Stimulated activated CD4-positive, alpha-beta T cell treated with anti-CD3 and anti-CD28 coated beads, Interleukin-15, amount 100 ng/mL, for 1 hour (primary cell): ENCODE data around the gene MBTPS1.
"Not testable (repeated sequence)": the region's sequence is repeated elsewhere in the genome, so short reads cannot be mapped to it uniquely, and the experiment has no call there.

Experiments used
- DNase-seq, 2 donors: peaks; one replicate each; pipeline ENCODE4 v3.0.0-alpha.2; 2020; ENCODE audit warnings: low read depth in 1 of 2, low spot score in 1 of 2

Gene MBTPS1

GRCh38 chr16:84137769-84138357 is 21.1 kb upstream of the MBTPS1 start:
- no peak for DNase-seq

- DNase-seq: no peak
These were observed 20.5 kb upstream of the MBTPS1 start for GRCh38 chr16:84137287-84137686.

- no peak for DNase-seq
These were observed 19.8 kb upstream of the MBTPS1 start for GRCh38 chr16:84136331-84137125.

- no peak for DNase-seq
These were observed 16.0 kb upstream of the MBTPS1 start for GRCh38 chr16:84132527-84133285.

- DNase-seq: no peak
These were observed 14.4 kb upstream of the MBTPS1 start for GRCh38 chr16:84131117-84131516.

- DNase-seq: no peak
These were observed 7.7 kb upstream of the MBTPS1 start for GRCh38 chr16:84124257-84125073.

- no peak for DNase-seq
These were observed 4.3 kb upstream of the MBTPS1 start for GRCh38 chr16:84121007-84121406.

GRCh38 chr16:84120023-84120422 is 3.3 kb upstream of the MBTPS1 start:
- DNase-seq: no peak

- no peak for DNase-seq
These were observed 2.6 kb upstream of the MBTPS1 start for GRCh38 chr16:84119368-84119767.

- not testable (repeated sequence) for DNase-seq
These were observed 1.6 kb upstream of the MBTPS1 start for GRCh38 chr16:84118315-84118714.

- peak in 1 of 2 donors; percentile 5 for DNase-seq
These were observed 727 bp upstream of the MBTPS1 start for GRCh38 chr16:84117494-84117843.

- DNase-seq: no peak
These were observed 623 bp downstream of the MBTPS1 start for GRCh38 chr16:84115919-84116719.

GRCh38 chr16:84111949-84112348 is 4.8 kb downstream of the MBTPS1 start:
- not testable (repeated sequence) for DNase-seq

- no peak for DNase-seq
These were observed 5.2 kb downstream of the MBTPS1 start for GRCh38 chr16:84111525-84111924.

- DNase-seq: no peak
These were observed 6.2 kb downstream of the MBTPS1 start for GRCh38 chr16:84110527-84110926.

- no peak for DNase-seq
These were observed 7.0 kb downstream of the MBTPS1 start for GRCh38 chr16:84109598-84110335.

GRCh38 chr16:84107921-84108320 is 8.8 kb downstream of the MBTPS1 start:
- DNase-seq: no peak

- no peak for DNase-seq
These were observed 10.6 kb downstream of the MBTPS1 start for GRCh38 chr16:84105948-84106740.

- DNase-seq: no peak
These were observed 11.4 kb downstream of the MBTPS1 start for GRCh38 chr16:84105301-84105815.
